Nephron (organoid): ENCODE results near the gene EPHB2.

Source experiments
- H3K27ac Mint-ChIP-seq, 3 experiments: 2 replicates each; pipeline ENCODE4 v1.8.0; 2020; ENCODE audit warnings: mixed read lengths in 3 of 3, mild to moderate bottlenecking in 2 of 3, moderate library complexity in 1 of 3
- H3K27me3 Mint-ChIP-seq: 2 replicates; pipeline ENCODE4 v1.8.0; 2021; ENCODE audit warnings: low read depth, mild to moderate bottlenecking, moderate library complexity, mixed read lengths
- H3K36me3 Mint-ChIP-seq: 2 replicates; pipeline ENCODE4 v1.8.0; 2020; ENCODE audit warnings: low read depth, mixed read lengths
- H3K4me1 Mint-ChIP-seq: 2 replicates; pipeline ENCODE4 v1.8.0; 2020; ENCODE audit warnings: mixed read lengths
- H3K4me3 Mint-ChIP-seq, 3 experiments: 2 replicates each; pipeline ENCODE4 v1.8.0; 2020; ENCODE audit warnings: mild to moderate bottlenecking in 3 of 3, mixed read lengths in 3 of 3, moderate library complexity in 2 of 3
- H3K9me3 Mint-ChIP-seq: 2 replicates; pipeline ENCODE4 v1.8.0; 2020; ENCODE audit warnings: mixed read lengths
- CTCF ChIP-seq, 3 experiments: fragments of 200-600 bp; sonication (generic); IDR thresholded peaks; one replicate each; pipeline ENCODE4 v1.5.0; 2021; ENCODE audit warnings: antibody characterized with exemption in 3 of 3; ENCODE audit not compliant: unreplicated experiment in 3 of 3

The EPHB2 gene

GRCh38 chr1:22722901-22723550, 12.4 kb downstream of the EPHB2 start:
- Mint-ChIP-seq H3K4me3 (no peak overlapping the region), H3K36me3 (no peaks in the 10 kb centered on the region), H3K27ac (no peak overlapping the region), H3K9me3 (no peaks in the 10 kb centered on the region), H3K4me1 (peaks cover 18% of the 10 kb centered on the region), H3K27me3 (peaks cover 8% of the 10 kb centered on the region)
- no peak for TF ChIP-seq CTCF (IDR thresholded peaks at IDR 0.05; ENCODE audit: unreplicated experiment in 3 of 3)

DNA sequence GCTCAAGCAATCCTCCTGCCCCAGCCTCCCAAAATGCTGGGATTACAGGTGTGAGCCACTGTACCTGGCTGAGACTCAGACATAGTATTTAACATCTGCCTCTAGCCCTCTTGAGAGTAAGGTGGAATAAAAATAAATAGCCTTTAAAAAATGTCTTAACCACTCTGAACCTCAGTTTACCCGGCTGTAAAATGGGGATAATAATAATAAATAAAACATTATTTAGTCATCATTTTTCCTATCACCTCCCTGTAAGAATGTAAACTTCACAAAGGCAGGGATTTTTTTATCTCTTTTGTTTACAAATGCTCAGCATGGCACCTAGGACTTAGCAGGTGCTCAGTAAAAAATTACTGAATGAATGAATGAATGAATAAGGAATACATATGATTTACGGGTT, 17.2 kb downstream of the EPHB2 start:
- no peak for TF ChIP-seq CTCF (IDR thresholded peaks at IDR 0.05; ENCODE audit: unreplicated experiment in 3 of 3)

GRCh38 chr1:22728751-22729399, 18.2 kb downstream of the EPHB2 start:
- Mint-ChIP-seq H3K4me3 (no peak overlapping the region), H3K27ac (no peak overlapping the region), H3K36me3 (no peaks in the 10 kb centered on the region), H3K27me3 (peaks cover 4% of the 10 kb centered on the region), H3K4me1 (peaks cover 36% of the 10 kb centered on the region), H3K9me3 (no peaks in the 10 kb centered on the region)
- TF ChIP-seq CTCF (IDR thresholded peaks at IDR 0.05; ENCODE audit: unreplicated experiment in 3 of 3): no peak

More for the DNA sequence above, 17.2 kb downstream of the EPHB2 start:
- Mint-ChIP-seq H3K9me3 (no peaks in the 10 kb centered on the region), H3K27ac (no peak overlapping the region), H3K4me3 (no peak overlapping the region), H3K27me3 (peaks cover 4% of the 10 kb centered on the region), H3K36me3 (no peaks in the 10 kb centered on the region), H3K4me1 (peaks cover 38% of the 10 kb centered on the region)

DNA sequence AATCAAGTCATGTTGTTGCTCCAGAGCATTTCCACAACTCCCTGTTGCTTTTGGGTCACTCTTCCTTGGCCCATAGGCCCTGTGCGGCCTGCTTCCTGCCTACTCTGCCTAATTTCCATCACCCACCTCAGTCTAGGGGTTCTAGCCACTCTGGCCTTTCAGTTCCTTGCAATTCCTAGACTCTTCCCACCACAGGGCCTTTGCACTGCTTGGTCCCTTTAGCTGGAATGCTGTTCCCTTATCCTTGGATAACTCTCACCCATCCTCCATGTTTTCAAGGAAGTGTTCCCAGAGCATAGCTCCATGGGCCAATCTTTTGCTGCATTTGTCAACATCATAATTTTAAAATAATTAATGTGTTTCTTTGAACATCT, 18.7 kb downstream of the EPHB2 start:
- H3K27me3 Mint-ChIP-seq: peaks cover 4% of the 10 kb centered on the region
- no peak overlapping the region for H3K27ac Mint-ChIP-seq
- no peaks in the 10 kb centered on the region for H3K36me3 Mint-ChIP-seq
- no peaks in the 10 kb centered on the region for H3K9me3 Mint-ChIP-seq
- TF ChIP-seq CTCF (IDR thresholded peaks at IDR 0.05; ENCODE audit: unreplicated experiment in 3 of 3): no peak
- peaks cover 31% of the 10 kb centered on the region for H3K4me1 Mint-ChIP-seq
- no peak overlapping the region for H3K4me3 Mint-ChIP-seq

DNA sequence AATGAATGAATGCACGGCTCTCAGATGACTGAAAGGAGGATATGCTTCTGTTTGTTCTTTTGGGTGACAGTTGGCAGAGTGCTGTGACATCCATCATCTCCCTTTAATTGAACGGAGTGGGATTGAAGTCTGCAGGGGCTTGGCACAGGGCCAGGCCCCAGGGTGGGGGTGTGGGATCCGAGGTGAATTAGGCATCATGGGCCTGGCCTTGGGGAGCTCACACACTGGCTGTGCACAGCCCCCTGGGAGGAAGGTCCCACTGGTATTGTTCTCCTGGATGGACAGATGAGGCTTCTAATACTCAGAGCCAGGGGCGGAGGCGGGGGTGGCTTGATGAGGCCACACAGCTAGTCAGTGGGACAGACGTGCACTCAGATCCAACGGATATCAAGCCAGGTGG, 19.3 kb downstream of the EPHB2 start:
- no peaks in the 10 kb centered on the region for H3K9me3 Mint-ChIP-seq
- peaks cover 4% of the 10 kb centered on the region for H3K27me3 Mint-ChIP-seq
- H3K36me3 Mint-ChIP-seq: no peaks in the 10 kb centered on the region
- H3K4me1 Mint-ChIP-seq: peaks cover 31% of the 10 kb centered on the region
- no peak overlapping the region for H3K4me3 Mint-ChIP-seq
- no peak for TF ChIP-seq CTCF (IDR thresholded peaks at IDR 0.05; ENCODE audit: unreplicated experiment in 3 of 3)
- peak overlapping the region in 1 of 3 experiments; percentile 4 for H3K27ac Mint-ChIP-seq
